SK-N-MC (cell line): ENCODE data around the gene PRDM2.

ENCODE experiments used
- DNase-seq: peaks from one replicate; pipeline ENCODE4 v3.0.0-alpha.2; 2011; ENCODE audit warnings: low read depth, low spot score
- H3K27ac ChIP-seq: fragments of 200-600 bp; sonication (generic); 2 replicates; pipeline ENCODE4 v1.5.1; 2016; ENCODE audit warnings: mixed run types
- H3K36me3 ChIP-seq: fragments of 200-600 bp; sonication (generic); 2 replicates; pipeline ENCODE4 v1.6.1; 2017; ENCODE audit warnings: antibody characterized with exemption, low read length, mixed read lengths; ENCODE audit not compliant: insufficient read depth
- H3K4me3 ChIP-seq: fragments of 200-600 bp; sonication (generic); 2 replicates; pipeline ENCODE4 v1.5.1; 2016
- H3K9ac ChIP-seq: fragments of 200-600 bp; sonication (generic); 2 replicates; pipeline ENCODE4 v1.8.0; 2017; ENCODE audit warnings: mixed run types, mixed read lengths; ENCODE audit not compliant: insufficient read length
- H3K9me3 ChIP-seq: fragments of 200-600 bp; sonication (generic); 2 replicates; pipeline ENCODE4 v1.6.1; 2017; ENCODE audit warnings: low read depth, mild to moderate bottlenecking, antibody characterized with exemption, low read length, moderate library complexity, mixed read lengths
- EZH2 ChIP-seq: fragments of 200-600 bp; sonication (generic); IDR thresholded peaks from one replicate; pipeline ENCODE4 v1.6.1; 2017; ENCODE audit warnings: antibody characterized with exemption
- FOXP2 ChIP-seq: optimal IDR thresholded peaks from 2 replicates; pipeline ENCODE3; 2011; ENCODE audit warnings: mild to moderate bottlenecking, moderate library complexity; ENCODE audit not compliant: insufficient read depth; ENCODE audit errors: extremely low read length, control extremely low read depth
- POLR2AphosphoS5 ChIP-seq: IDR thresholded peaks from 2 replicates; pipeline ENCODE4 v1.6.1; 2012; ENCODE audit warnings: mild to moderate bottlenecking, low read depth, low read length, borderline replicate concordance

Gene PRDM2

DNA sequence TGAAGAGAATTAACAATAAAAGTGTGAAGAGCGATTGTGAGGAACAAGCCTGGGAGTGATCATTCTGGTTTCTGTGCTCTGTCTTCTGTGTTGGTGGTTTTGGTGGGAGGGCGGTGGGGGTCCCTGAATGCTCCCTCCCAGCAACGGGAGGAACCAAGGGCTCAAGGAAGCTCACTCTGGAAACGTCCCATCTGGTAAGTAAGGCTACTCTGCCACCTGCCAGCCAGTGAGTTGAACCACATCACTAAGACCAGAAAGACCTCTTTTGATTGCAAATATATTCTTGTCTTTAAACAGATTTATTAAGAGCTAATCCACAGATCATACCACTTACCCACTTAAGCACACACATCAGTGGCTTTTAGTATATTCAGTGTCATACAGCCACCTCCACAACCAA lies 125.0 kb downstream of the PRDM2 start:
- H3K9ac ChIP-seq, result no peak overlapping the region
- no peaks in the 10 kb centered on the region; the same call in 1 of the 2 replicates for H3K36me3 ChIP-seq
- no peak for DNase-seq
- H3K9me3 ChIP-seq, result no peaks in the 10 kb centered on the region
- TF ChIP-seq POLR2AphosphoS5 (no peak), EZH2 (no peak), FOXP2 (no peak)
- no peak overlapping the region for H3K27ac ChIP-seq
- H3K4me3 ChIP-seq, result no peak overlapping the region

GRCh38 chr1:13826009-13826408 lies 126.0 kb downstream of the PRDM2 start:
- no peak overlapping the region for H3K4me3 ChIP-seq
- TF ChIP-seq EZH2, result no peak
- TF ChIP-seq FOXP2, result no peak
- no peak for DNase-seq
- H3K9me3 ChIP-seq, result no peaks in the 10 kb centered on the region
- no peak overlapping the region for H3K27ac ChIP-seq
- no peaks in the 10 kb centered on the region; the same call in 1 of the 2 replicates for H3K36me3 ChIP-seq
- no peak overlapping the region for H3K9ac ChIP-seq

DNA sequence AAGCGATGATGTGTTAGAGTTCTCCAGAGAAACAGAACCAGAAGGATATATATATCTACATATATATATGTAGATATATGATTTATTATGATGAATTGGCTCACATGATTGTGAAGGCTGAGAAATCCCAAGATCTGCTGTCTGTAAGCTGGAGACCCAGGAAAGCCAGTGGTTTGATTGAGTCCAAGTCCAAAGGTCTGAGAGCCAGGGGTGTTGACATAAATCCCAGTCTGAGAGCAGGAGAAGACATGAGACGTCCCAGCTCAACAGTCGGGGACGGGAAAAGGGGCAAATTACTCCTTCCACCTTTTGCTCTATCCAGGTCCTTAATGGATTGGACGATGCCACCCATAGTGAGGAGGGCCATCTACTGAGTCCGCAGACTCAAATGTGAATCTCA lies 126.6 kb downstream of the PRDM2 start:
- TF ChIP-seq POLR2AphosphoS5 (no peak), FOXP2 (no peak), EZH2 (no peak)
- Histone ChIP-seq H3K36me3 (no peaks in the 10 kb centered on the region; the same call in 1 of the 2 replicates), H3K9ac (no peak overlapping the region), H3K27ac (no peak overlapping the region), H3K4me3 (no peak overlapping the region), H3K9me3 (no peaks in the 10 kb centered on the region)
- DNase-seq, result no peak

DNA sequence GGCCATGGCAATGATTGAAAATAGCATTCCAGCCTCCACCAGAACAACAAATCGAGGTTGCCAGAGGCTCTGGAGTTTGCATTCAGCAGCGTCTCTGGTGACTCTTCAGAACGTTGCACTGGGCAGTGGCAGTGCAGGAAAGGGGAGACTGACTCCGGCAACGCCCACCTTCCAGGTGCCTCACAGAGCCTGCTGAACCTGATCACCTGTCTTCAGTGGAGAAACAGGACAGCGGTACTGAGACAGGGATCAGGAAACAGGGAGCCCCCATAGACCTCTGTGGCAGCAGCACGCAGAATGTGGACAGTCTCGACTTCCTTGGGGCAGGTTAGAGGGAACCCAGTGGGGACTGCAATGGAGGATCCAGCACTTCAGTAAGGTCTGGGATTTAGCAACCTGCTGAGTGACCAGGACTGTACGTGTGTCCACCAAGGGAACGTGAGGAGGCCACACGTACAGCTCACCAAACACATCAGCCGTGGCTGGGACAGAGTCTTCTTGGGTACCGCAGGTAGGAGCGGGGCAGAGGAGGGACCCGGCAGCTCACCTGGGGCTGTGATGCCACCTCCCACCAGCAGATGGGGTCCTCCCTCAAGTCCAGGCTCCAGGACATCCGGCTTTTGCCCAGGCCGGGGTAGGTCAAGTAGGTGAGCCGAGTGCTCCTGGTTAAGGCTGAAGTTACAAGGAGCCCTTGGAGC lies 128.6 kb downstream of the PRDM2 start:
- DNase-seq, result no peak
- Histone ChIP-seq H3K4me3 (no peak overlapping the region), H3K9me3 (no peaks in the 10 kb centered on the region), H3K27ac (no peak overlapping the region), H3K9ac (no peak overlapping the region), H3K36me3 (no peaks in the 10 kb centered on the region)
- TF ChIP-seq EZH2 (no peak), FOXP2 (no peak), POLR2AphosphoS5 (no peak)

DNA sequence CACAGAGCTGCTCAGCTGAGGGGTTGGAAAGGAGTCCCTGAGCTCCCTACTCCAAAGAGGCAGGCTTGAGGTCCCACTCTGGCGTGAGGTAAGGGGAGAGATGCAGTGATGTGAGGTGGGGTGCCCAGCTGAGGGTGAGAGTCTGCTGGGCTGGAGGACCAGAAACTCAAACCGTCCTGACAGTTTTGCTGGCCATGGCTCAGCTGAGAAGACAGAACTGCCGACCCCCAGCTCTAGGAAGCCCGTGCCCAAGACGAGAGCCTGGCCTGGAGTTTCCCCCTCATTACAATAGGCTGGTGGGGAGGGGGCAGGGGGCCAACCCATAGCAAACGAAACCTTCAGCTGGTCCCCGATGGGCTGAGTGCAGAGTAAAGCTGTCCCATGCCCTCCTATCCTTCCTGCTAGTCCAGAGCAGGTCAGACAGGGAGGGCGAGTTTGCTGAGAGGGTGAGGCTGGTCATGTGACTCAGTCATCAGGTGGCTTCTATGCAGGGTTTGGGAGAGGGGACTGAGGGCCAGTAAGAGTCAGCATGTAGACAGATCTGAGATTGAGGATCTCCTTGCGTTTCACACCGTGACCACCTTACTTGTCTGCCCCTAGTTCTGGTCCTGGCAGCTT lies 129.3 kb downstream of the PRDM2 start:
- no peak for TF ChIP-seq FOXP2
- no peak for TF ChIP-seq POLR2AphosphoS5
- TF ChIP-seq EZH2, result no peak
- H3K4me3 ChIP-seq, result no peak overlapping the region
- H3K9ac ChIP-seq, result no peak overlapping the region
- no peaks in the 10 kb centered on the region for H3K9me3 ChIP-seq
- no peak overlapping the region for H3K27ac ChIP-seq
- no peaks in the 10 kb centered on the region for H3K36me3 ChIP-seq
- DNase-seq, result no peak

DNA sequence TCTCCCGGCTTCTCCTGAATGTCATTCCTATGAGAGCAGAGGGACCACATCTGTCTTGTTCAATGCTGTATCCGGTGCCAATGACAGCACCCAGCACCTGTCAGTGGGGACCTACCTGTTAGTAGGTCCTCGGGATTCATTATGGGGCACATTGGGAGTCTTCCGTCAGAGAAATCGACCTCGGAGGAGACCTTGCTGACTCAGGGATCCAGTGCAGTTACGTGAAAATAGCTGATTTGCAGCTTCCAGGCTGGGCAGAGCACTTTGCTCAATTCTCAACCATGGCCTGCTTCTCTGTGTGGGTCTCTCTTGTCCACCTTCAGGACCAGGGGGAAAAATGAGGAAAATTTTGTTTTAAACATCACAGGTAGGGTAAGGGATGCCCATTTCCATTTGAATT lies 130.2 kb downstream of the PRDM2 start:
- Histone ChIP-seq H3K9me3 (no peaks in the 10 kb centered on the region), H3K9ac (no peak overlapping the region), H3K36me3 (no peaks in the 10 kb centered on the region), H3K4me3 (no peak overlapping the region), H3K27ac (no peak overlapping the region)
- TF ChIP-seq FOXP2 (no peak), EZH2 (no peak), POLR2AphosphoS5 (no peak)
- DNase-seq, result no peak

GRCh38 chr1:13830616-13831280 lies 130.8 kb downstream of the PRDM2 start:
- Histone ChIP-seq H3K27ac (no peak overlapping the region), H3K9ac (no peak overlapping the region), H3K36me3 (no peaks in the 10 kb centered on the region), H3K9me3 (no peaks in the 10 kb centered on the region), H3K4me3 (no peak overlapping the region)
- DNase-seq, result no peak
- no peak for TF ChIP-seq FOXP2
- TF ChIP-seq POLR2AphosphoS5, result no peak
- TF ChIP-seq EZH2, result no peak

GRCh38 chr1:13832100-13832499 lies 132.1 kb downstream of the PRDM2 start:
- no peak for DNase-seq
- Histone ChIP-seq H3K36me3 (no peaks in the 10 kb centered on the region), H3K9me3 (no peaks in the 10 kb centered on the region), H3K4me3 (no peak overlapping the region), H3K9ac (no peak overlapping the region), H3K27ac (no peak overlapping the region)
- TF ChIP-seq FOXP2, result no peak
- no peak for TF ChIP-seq EZH2
- no peak for TF ChIP-seq POLR2AphosphoS5
